Memory B cell (primary cell): ENCODE measurements around the gene PYGL.

Experiments
- ATAC-seq: fragments of 150-1000 bp; cut with Tn5 transposase; 2 replicates; pipeline ENCODE4 v1.10.0; 2021; ENCODE audit warnings: low read depth, mild to moderate bottlenecking, moderate library complexity
- DNase-seq, 2 donors: peaks; one replicate each; pipeline ENCODE4 v3.0.0; 2022; ENCODE audit warnings: low spot score in 2 of 2
- H3K27ac Mint-ChIP-seq: one replicate; pipeline ENCODE4 v1.8.0; 2022; ENCODE audit warnings: mild to moderate bottlenecking, moderate library complexity, mixed read lengths
- H3K27me3 Mint-ChIP-seq: one replicate; pipeline ENCODE4 v1.8.0; 2022; ENCODE audit warnings: mixed read lengths
- H3K36me3 Mint-ChIP-seq: one replicate; pipeline ENCODE4 v1.8.0; 2022; ENCODE audit warnings: mild to moderate bottlenecking, mixed read lengths
- H3K4me1 Mint-ChIP-seq: one replicate; pipeline ENCODE4 v1.8.0; 2022; ENCODE audit warnings: mixed read lengths
- H3K4me3 Mint-ChIP-seq: one replicate; pipeline ENCODE4 v1.8.0; 2022; ENCODE audit warnings: mild to moderate bottlenecking, moderate library complexity, mixed read lengths
- H3K9me3 Mint-ChIP-seq: one replicate; pipeline ENCODE4 v1.8.0; 2022; ENCODE audit warnings: mixed read lengths

PYGL gene

DNA sequence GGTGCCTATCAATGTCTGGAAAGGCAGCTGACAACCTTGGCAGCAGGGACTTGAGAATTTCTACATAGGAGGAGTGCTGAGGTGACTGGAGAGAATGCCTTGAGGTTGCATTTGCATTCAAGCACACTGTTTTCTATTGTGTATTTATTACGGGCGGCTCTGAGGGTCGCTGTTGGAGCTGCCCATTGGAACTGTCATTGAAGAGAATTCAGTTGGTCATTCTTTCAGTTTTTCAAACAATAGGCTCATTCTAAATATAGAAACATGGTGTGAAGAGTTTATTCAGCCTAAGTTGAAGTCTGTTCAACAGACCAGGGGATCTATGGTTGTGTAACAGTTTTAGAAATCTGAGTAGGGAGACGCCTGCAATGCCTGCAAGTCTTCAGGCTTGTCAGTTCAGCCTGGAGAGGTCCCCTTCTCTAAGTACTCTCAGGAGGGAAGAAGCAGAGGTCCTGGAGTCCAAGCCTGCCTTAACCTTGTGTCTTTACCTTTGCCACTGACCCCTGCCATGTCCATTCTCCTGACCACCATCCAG lies 82.2 kb downstream of the PYGL start:
- ATAC-seq = no peak
- Mint-ChIP-seq H3K36me3 (peaks cover 1% of the 10 kb centered on the region), H3K4me1 (no peaks in the 10 kb centered on the region), H3K4me3 (no peak overlapping the region), H3K27ac (no peak overlapping the region), H3K27me3 (peaks cover 2% of the 10 kb centered on the region), H3K9me3 (no peaks in the 10 kb centered on the region)
- no peak for DNase-seq

DNA sequence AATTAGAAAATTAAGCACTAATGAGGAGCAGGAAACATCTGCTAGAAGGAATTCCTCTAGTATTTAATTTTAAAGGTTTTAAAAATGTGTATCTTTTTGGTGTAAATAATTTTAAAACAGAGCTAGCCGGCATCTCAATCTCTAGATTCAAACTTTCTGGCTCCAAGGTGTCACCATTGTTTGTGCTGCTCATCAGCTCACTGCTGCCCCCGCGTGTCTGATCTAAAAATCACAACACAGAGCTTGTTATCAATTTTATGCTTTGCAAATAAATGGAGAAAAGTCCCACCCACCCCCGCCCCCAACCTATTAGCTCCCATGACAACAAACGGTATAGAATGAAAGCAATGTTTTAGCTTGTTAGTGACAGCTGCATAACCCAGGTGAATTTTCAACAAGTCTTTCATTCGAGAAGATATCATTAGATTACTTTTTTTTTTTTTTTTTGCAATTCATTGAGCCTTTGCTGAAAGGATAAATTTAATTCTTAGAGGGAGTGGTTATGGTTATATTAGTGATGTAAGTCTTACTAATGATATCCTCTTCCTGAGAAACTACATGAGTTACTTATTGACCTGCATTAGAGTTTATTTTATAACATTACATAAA lies 83.7 kb downstream of the PYGL start:
- Mint-ChIP-seq H3K27ac (peak overlapping the region; percentile 85), H3K9me3 (no peaks in the 10 kb centered on the region), H3K27me3 (no peaks in the 10 kb centered on the region), H3K4me1 (peaks cover 3% of the 10 kb centered on the region), H3K36me3 (no peaks in the 10 kb centered on the region), H3K4me3 (peak overlapping the region; percentile 87)
- ATAC-seq (peak; percentile 75), DNase-seq (peak; percentile 88 to 90)

DNA sequence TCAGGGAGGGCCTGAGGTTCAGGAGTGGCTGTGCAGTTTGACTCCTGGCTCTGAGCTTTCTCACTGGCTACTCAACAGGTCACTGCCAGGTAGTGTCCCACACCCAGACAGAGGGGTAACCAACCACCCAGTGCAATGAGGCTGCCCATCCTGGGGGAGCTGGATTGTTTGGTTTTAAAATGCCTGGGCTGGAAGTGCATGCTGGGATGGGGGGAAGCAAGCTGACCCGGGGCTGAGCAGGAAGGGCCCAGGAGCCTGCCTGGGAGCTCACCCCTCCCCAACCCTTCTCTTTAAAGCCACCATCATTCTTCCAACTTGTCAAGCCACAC lies 85.0 kb downstream of the PYGL start:
- Mint-ChIP-seq H3K27ac (peak overlapping the region; percentile 85), H3K9me3 (no peaks in the 10 kb centered on the region), H3K36me3 (no peaks in the 10 kb centered on the region), H3K27me3 (no peaks in the 10 kb centered on the region), H3K4me1 (peaks cover 3% of the 10 kb centered on the region), H3K4me3 (peak overlapping the region; percentile 87)
- no peak for DNase-seq
- ATAC-seq = no peak

DNA sequence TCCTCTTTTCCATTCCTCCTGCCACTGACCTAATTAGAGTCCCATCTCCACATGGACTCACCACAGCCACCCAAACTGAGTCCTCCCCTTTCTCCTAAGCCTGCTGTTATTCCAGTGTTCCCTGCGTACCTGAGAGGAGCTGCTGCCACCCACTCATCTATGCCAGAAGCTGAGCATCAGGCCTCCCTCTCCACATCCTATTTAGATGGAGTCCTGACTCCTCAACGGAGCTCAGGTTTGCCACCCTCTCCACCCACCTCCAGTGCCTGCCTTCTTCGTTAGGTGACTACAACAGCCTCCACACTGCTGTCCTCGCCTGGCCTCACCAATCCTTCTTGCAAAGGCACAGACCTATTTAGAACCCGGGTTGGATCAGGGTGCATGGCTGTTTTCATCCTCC lies 87.6 kb downstream of the PYGL start:
- Mint-ChIP-seq H3K27me3 (no peaks in the 10 kb centered on the region), H3K27ac (no peak overlapping the region), H3K4me1 (peaks cover 3% of the 10 kb centered on the region), H3K4me3 (no peak overlapping the region), H3K36me3 (no peaks in the 10 kb centered on the region), H3K9me3 (no peaks in the 10 kb centered on the region)
- no peak for DNase-seq
- no peak for ATAC-seq

DNA sequence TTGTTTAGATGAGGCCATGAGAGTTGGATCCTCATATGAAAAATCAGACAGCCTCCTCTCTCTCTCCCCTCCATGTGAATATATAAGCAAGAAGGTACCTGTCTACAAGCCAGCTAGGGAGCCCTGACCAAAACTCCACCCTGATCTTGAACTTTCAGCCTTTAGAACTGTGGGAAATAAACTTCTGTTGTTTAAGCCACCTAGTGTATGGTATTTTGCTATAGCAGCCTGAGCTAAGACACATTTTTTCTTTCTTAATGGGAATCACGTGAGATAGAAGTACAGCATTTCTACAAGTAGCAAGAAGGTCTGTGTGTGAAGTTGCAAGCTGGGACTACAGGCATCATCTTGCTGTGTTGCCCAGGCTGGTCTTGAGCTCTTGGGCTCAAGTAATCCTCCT lies 88.7 kb downstream of the PYGL start:
- peaks cover 3% of the 10 kb centered on the region for H3K4me1 Mint-ChIP-seq
- no peak for ATAC-seq

More for the DNA sequence above, 88.7 kb downstream of the PYGL start:
- Mint-ChIP-seq H3K36me3 (no peaks in the 10 kb centered on the region), H3K9me3 (no peaks in the 10 kb centered on the region), H3K27me3 (no peaks in the 10 kb centered on the region), H3K27ac (no peak overlapping the region), H3K4me3 (no peak overlapping the region)
- DNase-seq = no peak
